Type B pancreatic cell (in vitro differentiated cells): ENCODE data around the gene MYO3B. TPM values are rescaled to one million over a fixed set of nuclear protein-coding genes. Genes with fewer than 3 reads are reported as not detected.

ENCODE experiments used
- DNase-seq: peaks from one replicate; pipeline ENCODE4 v3.0.0; 2021; ENCODE audit warnings: mixed read lengths; ENCODE audit not compliant: unreplicated experiment; ENCODE audit errors: extremely low spot score
- H3K27ac Mint-ChIP-seq: 2 replicates; pipeline ENCODE4 v1.8.0; 2021; ENCODE audit warnings: mild to moderate bottlenecking, mixed read lengths
- H3K27me3 Mint-ChIP-seq: 2 replicates; pipeline ENCODE4 v1.8.0; 2021; ENCODE audit warnings: mixed read lengths
- H3K36me3 Mint-ChIP-seq: 2 replicates; pipeline ENCODE4 v1.8.0; 2021; ENCODE audit warnings: mixed read lengths
- H3K4me1 Mint-ChIP-seq: one replicate; pipeline ENCODE4 v1.8.0; 2021; ENCODE audit warnings: mixed read lengths; ENCODE audit not compliant: unreplicated experiment
- H3K4me3 Mint-ChIP-seq: 2 replicates; pipeline ENCODE4 v1.8.0; 2021; ENCODE audit warnings: mild to moderate bottlenecking, mixed read lengths
- H3K9me3 Mint-ChIP-seq: 2 replicates; pipeline ENCODE4 v1.8.0; 2021; ENCODE audit warnings: mixed read lengths
- total RNA-seq: library from RNA; stranded (reverse); gene quantifications from 2 replicates; pipeline ENCODE4 v1.2.1, GENCODE V29; 2021; ENCODE audit warnings: low replicate concordance
- TF ChIP-seq, protein P1 (sequence below): fragments of 200-600 bp; sonication (generic); conservative IDR thresholded peaks from 2 replicates; pipeline ENCODE4 v1.5.0; 2021; ENCODE audit warnings: antibody characterized with exemption, mild to moderate bottlenecking

Gene MYO3B
- total RNA-seq, 1 donor from 2014 or later, result 0.46 TPM

DNA sequence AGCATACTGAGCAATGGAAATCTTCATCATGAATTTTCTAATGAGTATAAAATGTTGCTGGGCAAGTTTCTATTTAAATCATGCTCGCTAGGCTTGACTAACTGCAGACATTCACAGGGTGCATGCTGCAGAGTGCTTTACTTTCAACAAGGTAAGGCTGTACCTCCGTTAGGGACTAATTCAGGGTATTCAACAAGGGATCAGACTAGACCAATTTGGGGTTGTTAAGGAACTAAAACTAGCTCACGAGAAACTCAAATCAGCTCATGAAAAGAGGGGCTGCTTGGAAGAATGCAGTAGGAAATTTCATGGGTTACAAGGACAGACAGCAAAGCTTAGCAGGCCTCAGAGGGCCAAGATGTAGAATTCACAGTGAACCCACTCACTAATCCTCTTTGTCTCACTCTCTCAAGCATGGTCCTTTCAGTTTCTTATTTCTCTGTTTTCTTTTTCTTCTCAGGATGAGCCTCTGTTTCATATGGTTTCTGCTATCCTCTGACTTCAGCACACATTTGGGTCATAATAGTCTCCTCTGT, 2.2 kb downstream of the MYO3B start:
- H3K4me1 Mint-ChIP-seq, result peaks cover 39% of the 10 kb centered on the region
- H3K4me3 Mint-ChIP-seq, result peak overlapping the region; percentile 50
- TF ChIP-seq, protein P1, sequence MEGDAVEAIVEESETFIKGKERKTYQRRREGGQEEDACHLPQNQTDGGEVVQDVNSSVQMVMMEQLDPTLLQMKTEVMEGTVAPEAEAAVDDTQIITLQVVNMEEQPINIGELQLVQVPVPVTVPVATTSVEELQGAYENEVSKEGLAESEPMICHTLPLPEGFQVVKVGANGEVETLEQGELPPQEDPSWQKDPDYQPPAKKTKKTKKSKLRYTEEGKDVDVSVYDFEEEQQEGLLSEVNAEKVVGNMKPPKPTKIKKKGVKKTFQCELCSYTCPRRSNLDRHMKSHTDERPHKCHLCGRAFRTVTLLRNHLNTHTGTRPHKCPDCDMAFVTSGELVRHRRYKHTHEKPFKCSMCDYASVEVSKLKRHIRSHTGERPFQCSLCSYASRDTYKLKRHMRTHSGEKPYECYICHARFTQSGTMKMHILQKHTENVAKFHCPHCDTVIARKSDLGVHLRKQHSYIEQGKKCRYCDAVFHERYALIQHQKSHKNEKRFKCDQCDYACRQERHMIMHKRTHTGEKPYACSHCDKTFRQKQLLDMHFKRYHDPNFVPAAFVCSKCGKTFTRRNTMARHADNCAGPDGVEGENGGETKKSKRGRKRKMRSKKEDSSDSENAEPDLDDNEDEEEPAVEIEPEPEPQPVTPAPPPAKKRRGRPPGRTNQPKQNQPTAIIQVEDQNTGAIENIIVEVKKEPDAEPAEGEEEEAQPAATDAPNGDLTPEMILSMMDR, result no peak
- DNase-seq, result no peak
- H3K9me3 Mint-ChIP-seq, result no peaks in the 10 kb centered on the region
- peak overlapping the region; percentile 66 for H3K27ac Mint-ChIP-seq
- no peaks in the 10 kb centered on the region for H3K36me3 Mint-ChIP-seq
- no peaks in the 10 kb centered on the region for H3K27me3 Mint-ChIP-seq

DNA sequence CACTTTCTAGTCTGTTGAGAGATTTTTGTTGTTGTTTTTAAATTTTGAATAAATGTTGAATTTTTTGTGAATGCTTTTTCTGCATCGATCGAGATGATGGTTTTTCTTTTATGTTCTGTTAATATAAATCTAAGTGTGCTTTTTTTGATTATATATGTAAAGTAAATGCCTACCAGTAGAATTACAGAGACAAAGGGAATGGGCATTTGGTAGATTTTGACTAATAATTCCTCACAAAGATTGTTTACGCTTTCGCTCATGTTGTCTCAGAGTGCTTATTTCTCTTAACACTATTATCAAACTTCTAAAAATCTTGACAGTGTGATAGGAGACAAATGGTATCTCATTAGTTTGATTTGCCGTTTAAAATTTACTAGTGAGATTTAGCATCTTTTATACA, 3.7 kb downstream of the MYO3B start:
- H3K27ac Mint-ChIP-seq, result no peak overlapping the region
- peaks cover 3% of the 10 kb centered on the region for H3K36me3 Mint-ChIP-seq
- no peak overlapping the region for H3K4me3 Mint-ChIP-seq
- TF ChIP-seq, protein P1, result no peak
- peaks cover 31% of the 10 kb centered on the region for H3K4me1 Mint-ChIP-seq
- peaks cover 7% of the 10 kb centered on the region for H3K9me3 Mint-ChIP-seq
- no peaks in the 10 kb centered on the region for H3K27me3 Mint-ChIP-seq
- DNase-seq, result no peak

DNA sequence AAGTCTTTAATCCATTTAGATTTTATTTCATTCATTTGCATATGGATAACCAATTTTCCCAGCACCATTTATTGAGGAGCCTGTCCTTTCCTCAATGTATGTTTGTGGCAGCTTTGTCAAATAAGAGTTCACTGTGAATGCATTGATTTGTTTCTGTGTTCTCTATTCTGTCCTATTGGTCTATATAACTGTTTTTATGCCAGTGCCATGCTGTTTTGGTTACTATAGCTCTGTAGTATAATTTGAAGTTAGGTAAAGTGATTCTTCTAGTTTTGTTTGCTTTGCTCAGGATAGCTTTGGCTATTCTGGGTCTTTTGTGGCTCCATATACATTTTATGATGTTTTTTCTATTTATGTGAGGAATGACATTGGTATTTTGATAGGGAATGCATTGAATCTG, 7.4 kb downstream of the MYO3B start:
- H3K4me3 Mint-ChIP-seq, result no peak overlapping the region
- peaks cover 3% of the 10 kb centered on the region for H3K4me1 Mint-ChIP-seq
- no peak for DNase-seq
- H3K9me3 Mint-ChIP-seq, result peaks cover 16% of the 10 kb centered on the region
- no peaks in the 10 kb centered on the region for H3K27me3 Mint-ChIP-seq
- H3K27ac Mint-ChIP-seq, result no peak overlapping the region
- peaks cover 3% of the 10 kb centered on the region for H3K36me3 Mint-ChIP-seq
- TF ChIP-seq, protein P1, result no peak

DNA sequence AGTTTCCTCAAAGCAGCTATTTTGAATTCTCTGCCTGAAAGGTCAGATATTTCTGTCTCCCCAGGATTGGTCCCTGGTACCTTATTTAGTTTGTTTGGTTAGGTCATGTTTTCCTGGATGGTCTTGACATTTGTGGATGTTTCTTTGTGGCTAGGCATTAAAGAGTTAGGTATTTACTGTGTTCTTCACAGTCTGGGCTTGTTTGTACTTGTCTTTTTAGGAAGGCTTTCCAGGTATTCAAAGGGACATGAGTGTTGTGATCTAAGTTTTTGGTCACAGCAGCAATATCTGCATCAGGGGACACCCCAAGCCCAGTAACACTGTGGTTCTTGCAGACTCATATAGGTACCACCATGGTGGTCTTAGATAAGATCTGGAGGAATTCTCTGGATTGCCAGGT, 11.8 kb downstream of the MYO3B start:
- no peaks in the 10 kb centered on the region for H3K4me1 Mint-ChIP-seq
- peaks cover 16% of the 10 kb centered on the region for H3K9me3 Mint-ChIP-seq
- TF ChIP-seq, protein P1, result no peak
- H3K27me3 Mint-ChIP-seq, result no peaks in the 10 kb centered on the region
- no peak overlapping the region for H3K4me3 Mint-ChIP-seq
- H3K27ac Mint-ChIP-seq, result no peak overlapping the region
- peaks cover 3% of the 10 kb centered on the region for H3K36me3 Mint-ChIP-seq
- no peak for DNase-seq

DNA sequence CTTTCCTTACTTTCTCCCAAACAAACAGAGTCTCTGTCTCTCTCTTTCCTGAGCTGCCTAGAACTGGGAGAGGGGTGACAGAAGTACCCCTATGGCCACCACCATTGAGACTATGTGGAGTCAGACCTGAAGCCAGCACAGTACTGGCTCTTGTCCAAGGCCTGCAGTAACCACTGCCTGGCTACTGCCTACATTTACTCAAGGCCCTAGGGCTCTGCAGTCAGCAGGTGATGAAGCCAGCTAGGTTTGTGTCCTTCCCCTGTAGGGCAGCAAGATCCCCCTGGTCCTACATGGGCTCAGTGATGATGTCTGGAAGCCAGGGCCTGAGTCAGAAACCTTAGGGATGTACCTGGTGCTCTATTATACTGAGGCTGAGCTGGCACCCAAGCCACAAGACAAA, 12.2 kb downstream of the MYO3B start:
- no peaks in the 10 kb centered on the region for H3K27me3 Mint-ChIP-seq
- H3K4me1 Mint-ChIP-seq, result no peaks in the 10 kb centered on the region
- peaks cover 16% of the 10 kb centered on the region for H3K9me3 Mint-ChIP-seq
- H3K36me3 Mint-ChIP-seq, result peaks cover 3% of the 10 kb centered on the region
- no peak overlapping the region for H3K27ac Mint-ChIP-seq
- no peak for DNase-seq
- H3K4me3 Mint-ChIP-seq, result no peak overlapping the region
- TF ChIP-seq, protein P1, result no peak
